Thymus (tissue), 11 donors: ENCODE measurements around the gene RNF43. TPM values are rescaled to one million over a fixed set of nuclear protein-coding genes. Genes with fewer than 3 reads are reported as not detected.
A peak's percentile ranks its signal among the peaks of the same experiment; 100 is the strongest.

ENCODE experiments used
- DNase-seq, 9 donors: peaks; one replicate each; pipeline ENCODE4 v3.0.0-alpha.2; 2013; ENCODE audit warnings: low spot score in 9 of 9, low read depth in 6 of 9, missing footprints in 1 of 9
- H3K27ac ChIP-seq, 2 donors: one replicate each; pipeline ENCODE4 v1.5.1; 2013; ENCODE audit warnings: control low read depth in 1 of 2, low read depth in 1 of 2, low read length in 1 of 2, mild to moderate bottlenecking in 1 of 2, moderate library complexity in 1 of 2
- H3K27me3 ChIP-seq, 2 donors: one replicate each; pipeline ENCODE4 v1.5.1; 2013; ENCODE audit warnings: low read length in 1 of 2; ENCODE audit not compliant: control insufficient read depth in 2 of 2, insufficient read depth in 1 of 2
- H3K36me3 ChIP-seq, 2 donors: one replicate each; pipeline ENCODE4 v1.5.1; 2013; ENCODE audit warnings: low read length in 1 of 2, mild to moderate bottlenecking in 1 of 2, moderate library complexity in 1 of 2; ENCODE audit not compliant: control insufficient read depth in 2 of 2, insufficient read depth in 2 of 2
- H3K4me1 ChIP-seq, 2 donors: one replicate each; pipeline ENCODE4 v1.5.1; 2013; ENCODE audit warnings: low read length in 2 of 2; ENCODE audit not compliant: control insufficient read depth in 2 of 2, insufficient read depth in 2 of 2
- H3K4me3 ChIP-seq, 2 donors: one replicate each; pipeline ENCODE4 v1.5.1; 2013; ENCODE audit warnings: low read length in 2 of 2, control low read depth in 1 of 2, mild to moderate bottlenecking in 1 of 2
- H3K9me3 ChIP-seq, 2 donors: one replicate each; pipeline ENCODE4 v1.5.1; 2013; ENCODE audit warnings: low read length in 1 of 2, mild to moderate bottlenecking in 1 of 2; ENCODE audit not compliant: control insufficient read depth in 2 of 2, insufficient read depth in 1 of 2
- WGBS: extraction: QIAGEN DNeasy Blood & Tissue Kit; methylation state at CpG from one replicate; pipeline ENCODE4 v1.1.7; 2013; 5-methylcytosine and 5-hydroxymethylcytosine counted together
- polyA plus RNA-seq: library from polyadenylated mRNA; stranded (reverse); fragments of 200-250 nt; gene quantifications from one replicate; pipeline ENCODE4 v1.2.3, GENCODE V29; 2013
- total RNA-seq: library from RNA; stranded (reverse); fragments of 120-200 nt; gene quantifications from one replicate; pipeline ENCODE4 v1.2.4, GENCODE V29; 2013
- donor health status: healthy.

Gene RNF43
- total and polyA plus RNA-seq, 2 donors, result 2.2 to 3.4 TPM

DNA sequence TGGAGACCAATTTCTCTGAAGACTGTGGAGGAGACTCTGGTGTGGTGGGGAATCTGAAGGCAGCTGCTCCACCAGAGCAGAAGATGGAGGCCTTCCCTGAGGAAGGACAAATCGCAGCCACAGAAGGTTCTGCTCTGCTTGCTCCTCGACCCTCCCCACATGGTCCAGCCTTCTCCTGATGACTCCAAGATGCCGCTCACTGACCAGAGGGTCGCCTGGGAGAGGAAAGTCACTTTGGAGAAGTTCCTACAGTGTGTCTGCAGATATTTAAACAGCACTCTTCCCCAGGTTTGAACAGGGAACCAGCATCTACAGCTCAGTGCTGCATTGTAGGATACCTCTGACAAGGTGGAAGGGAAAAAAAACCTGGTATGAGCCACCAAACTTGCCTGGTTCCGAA lies 44.3 kb downstream of the RNF43 start:
- H3K27ac ChIP-seq, result no peak overlapping the region
- WGBS, result 97% methylated on average over 5 of the region's 5 CpGs
- H3K9me3 ChIP-seq, result no peaks in the 10 kb centered on the region
- H3K27me3 ChIP-seq, result no peaks in the 10 kb centered on the region
- peaks cover 0 to 22% of the 10 kb centered on the region in 2 donors for H3K4me1 ChIP-seq
- DNase-seq, result no peak
- no peak overlapping the region for H3K4me3 ChIP-seq
- peaks cover 0 to 4% of the 10 kb centered on the region in 2 donors for H3K36me3 ChIP-seq

DNA sequence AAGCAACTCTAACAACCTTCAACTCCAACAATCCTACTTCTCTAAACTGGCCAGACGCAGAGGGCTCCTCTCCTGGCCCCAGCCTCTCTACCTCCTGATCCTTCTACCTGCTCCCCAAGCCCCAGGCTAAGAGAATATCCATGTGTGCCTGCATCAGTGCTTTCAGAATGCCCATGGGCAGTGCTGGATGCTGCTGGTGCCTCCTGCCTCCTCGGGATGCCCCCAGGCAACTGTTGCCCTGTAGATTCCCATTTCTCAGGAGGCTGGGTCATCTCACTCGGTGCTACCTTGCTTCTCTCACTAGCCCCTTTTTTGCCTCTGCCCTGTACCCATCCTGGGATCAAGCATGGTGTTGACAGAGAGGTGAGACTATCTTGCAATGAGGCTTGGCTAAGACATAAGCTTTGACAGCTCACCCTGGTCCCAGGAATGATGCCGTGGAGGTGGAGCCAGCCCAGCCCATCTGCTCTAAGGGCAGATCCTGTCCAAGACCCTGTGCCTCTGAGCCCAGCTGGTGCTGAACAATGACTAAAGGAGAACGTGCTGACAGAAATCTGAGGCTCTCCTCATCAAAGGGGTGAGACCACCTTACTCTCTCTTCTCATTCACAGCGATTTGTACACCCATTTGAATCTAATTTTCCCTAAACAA lies 45.9 kb downstream of the RNF43 start:
- WGBS, result 93% methylated on average over 6 of the region's 6 CpGs
- Histone ChIP-seq H3K27me3 (no peaks in the 10 kb centered on the region), H3K9me3 (no peaks in the 10 kb centered on the region), H3K36me3 (peaks cover 0 to 4% of the 10 kb centered on the region in 2 donors), H3K27ac (no peak overlapping the region), H3K4me3 (no peak overlapping the region), H3K4me1 (peaks cover 1 to 19% of the 10 kb centered on the region in 2 donors)
- no peak for DNase-seq

DNA sequence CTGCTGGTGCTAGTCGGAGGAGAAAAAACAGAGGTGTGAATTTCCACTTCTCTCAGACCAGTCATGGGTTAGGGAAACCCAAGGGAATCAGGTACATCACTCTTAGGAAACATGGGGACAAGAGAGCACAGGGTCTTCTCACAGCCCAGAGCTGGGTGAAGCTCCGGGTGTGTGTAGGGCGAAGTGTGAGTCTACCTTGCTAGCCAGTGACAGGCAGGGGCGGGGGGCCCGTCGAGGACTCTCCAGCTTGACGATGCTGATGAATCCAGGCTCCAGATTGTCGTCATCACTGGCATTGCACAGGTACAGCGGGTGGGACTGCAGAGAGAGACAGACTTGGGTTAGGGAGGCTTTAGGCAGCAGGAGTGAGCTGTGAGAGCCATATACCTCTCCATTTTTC lies 46.6 kb downstream of the RNF43 start:
- peaks cover 8 to 23% of the 10 kb centered on the region in 2 donors for H3K4me1 ChIP-seq
- no peak for DNase-seq
- no peak overlapping the region for H3K27ac ChIP-seq
- 91% methylated on average over 9 of the region's 9 CpGs for WGBS
- no peak overlapping the region for H3K4me3 ChIP-seq
- H3K27me3 ChIP-seq, result no peaks in the 10 kb centered on the region
- peaks cover 0 to 4% of the 10 kb centered on the region in 2 donors for H3K36me3 ChIP-seq
- H3K9me3 ChIP-seq, result no peaks in the 10 kb centered on the region

DNA sequence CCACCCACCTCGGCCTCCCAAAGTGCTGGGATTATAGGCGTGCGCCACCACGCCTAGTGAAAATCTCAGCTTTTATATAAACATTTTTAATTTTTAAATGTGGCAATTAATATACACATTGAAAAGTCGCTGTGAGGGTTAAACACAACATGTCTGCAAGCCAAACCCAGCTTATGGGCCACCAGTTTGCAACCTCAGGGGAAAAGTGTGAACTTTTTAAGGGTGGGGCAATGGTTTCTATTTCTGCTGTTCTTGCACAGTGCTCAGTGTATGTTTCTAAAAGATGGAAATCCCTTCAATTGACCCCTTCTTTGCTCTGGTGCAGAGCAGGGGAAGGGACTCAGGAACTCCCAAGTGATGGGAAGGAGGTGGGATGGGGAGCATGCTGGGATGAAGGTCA lies 47.0 kb downstream of the RNF43 start:
- 97% methylated on average over 5 of the region's 5 CpGs for WGBS
- Histone ChIP-seq H3K36me3 (peaks cover 0 to 4% of the 10 kb centered on the region in 2 donors), H3K4me3 (no peak overlapping the region)

DNA sequence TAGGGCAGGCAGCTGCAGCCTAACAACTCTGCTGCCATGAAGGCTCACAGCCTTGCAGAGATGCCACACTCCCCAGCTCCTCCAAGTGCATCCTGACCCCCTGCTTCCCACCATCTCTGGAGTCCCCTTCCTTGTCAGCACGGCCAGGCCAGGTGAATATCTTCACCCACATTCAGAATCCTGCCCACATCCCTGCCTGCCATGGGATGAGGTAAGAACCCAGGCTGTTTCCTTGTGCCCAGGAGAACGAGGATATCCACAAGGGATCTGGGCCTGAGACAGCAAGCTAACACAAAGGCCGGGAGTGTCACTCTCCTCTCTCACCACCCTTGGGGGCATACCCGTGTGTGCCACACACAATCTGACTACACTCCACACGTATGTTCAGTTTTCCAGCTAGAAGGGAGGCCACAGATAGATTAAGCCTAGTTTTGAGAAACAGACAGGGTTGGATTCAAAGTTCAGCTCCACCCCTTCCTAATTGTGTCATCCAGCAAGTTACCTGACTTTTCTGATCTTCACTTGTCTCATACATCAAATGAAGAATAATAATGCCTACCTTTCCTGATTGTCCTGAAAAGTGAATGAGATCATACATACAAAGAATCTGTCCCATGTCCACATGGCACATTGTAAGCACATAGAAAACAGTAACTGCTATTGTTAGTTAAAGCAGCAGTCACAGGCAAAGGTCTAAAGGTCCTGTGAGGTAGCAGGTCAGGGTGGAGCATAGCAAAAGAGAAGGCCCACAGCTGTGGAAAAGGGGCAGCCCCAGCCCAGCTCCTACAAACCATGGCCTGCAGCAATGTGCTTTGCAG lies 47.9 kb downstream of the RNF43 start:
- DNase-seq, result no peak

More for the DNA sequence above, 47.0 kb downstream of the RNF43 start:
- H3K4me1 ChIP-seq, result peaks cover 11 to 27% of the 10 kb centered on the region in 2 donors
- H3K27me3 ChIP-seq, result no peaks in the 10 kb centered on the region
- no peaks in the 10 kb centered on the region for H3K9me3 ChIP-seq
- no peak overlapping the region for H3K27ac ChIP-seq
- DNase-seq, result no peak

DNA sequence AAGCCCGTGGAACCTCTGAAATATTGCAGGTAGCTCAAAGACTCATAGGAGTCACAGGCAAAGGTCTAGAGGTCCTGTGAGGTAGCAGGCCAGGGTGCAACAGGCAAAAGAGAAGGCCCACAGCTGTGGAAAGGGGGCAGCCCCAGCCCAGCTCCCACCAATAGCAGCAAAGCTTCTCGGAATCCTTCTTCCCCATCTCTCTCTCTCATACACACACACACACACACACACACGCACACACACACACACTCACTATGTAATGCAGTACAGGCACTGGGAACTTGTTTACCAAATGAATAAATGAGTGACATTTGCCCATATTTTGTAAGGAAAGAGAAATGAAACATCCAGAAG lies 48.5 kb downstream of the RNF43 start:
- H3K36me3 ChIP-seq, result peaks cover 0 to 4% of the 10 kb centered on the region in 2 donors
- 94% methylated on average over 3 of the region's 3 CpGs for WGBS
- no peaks in the 10 kb centered on the region for H3K27me3 ChIP-seq
- peaks cover 11 to 40% of the 10 kb centered on the region in 2 donors for H3K4me1 ChIP-seq
- peak in 1 of 9 donors; percentile 18 for DNase-seq
- no peak overlapping the region for H3K27ac ChIP-seq
- H3K9me3 ChIP-seq, result no peaks in the 10 kb centered on the region
- no peak overlapping the region for H3K4me3 ChIP-seq

More for the DNA sequence above, 47.9 kb downstream of the RNF43 start:
- Histone ChIP-seq H3K4me1 (peaks cover 11 to 34% of the 10 kb centered on the region in 2 donors), H3K9me3 (no peaks in the 10 kb centered on the region), H3K27ac (no peak overlapping the region), H3K4me3 (no peak overlapping the region), H3K27me3 (no peaks in the 10 kb centered on the region), H3K36me3 (peaks cover 0 to 4% of the 10 kb centered on the region in 2 donors)
- WGBS, result 94% methylated on average over 5 of the region's 5 CpGs

Other genes with a start within 250 kb of the RNF43 start
- 14.9 TPM for gene EPX, start 224.8 kb downstream of the RNF43 start, total RNA-seq
- 1.3 TPM for gene EPX, start 224.8 kb downstream of the RNF43 start, polyA plus RNA-seq
- 11.9 TPM for gene MKS1, start 198.3 kb downstream of the RNF43 start, total RNA-seq
- 12.5 TPM for gene MKS1, start 198.3 kb downstream of the RNF43 start, polyA plus RNA-seq
- 0.09 TPM for gene LPO, start 178.9 kb downstream of the RNF43 start, total RNA-seq
- 0.23 TPM for gene LPO, start 178.9 kb downstream of the RNF43 start, polyA plus RNA-seq
- 27.3 TPM for gene MPO, start 136.6 kb downstream of the RNF43 start, total RNA-seq
- gene MPO, start 136.6 kb downstream of the RNF43 start, polyA plus RNA-seq, result 5.6 TPM
- 12.1 TPM for gene TSPOAP1, start 88.7 kb downstream of the RNF43 start, total RNA-seq
- gene TSPOAP1, start 88.7 kb downstream of the RNF43 start, polyA plus RNA-seq, result 45.2 TPM
- gene SUPT4H1, start 65.3 kb downstream of the RNF43 start, total RNA-seq, result 119 TPM
- 103 TPM for gene SUPT4H1, start 65.3 kb downstream of the RNF43 start, polyA plus RNA-seq
- gene HSF5, start 70.9 kb upstream of the RNF43 start, total RNA-seq, result 0.90 TPM
- gene HSF5, start 70.9 kb upstream of the RNF43 start, polyA plus RNA-seq, result 0.91 TPM
- 28.0 TPM for gene MTMR4, start 97.1 kb upstream of the RNF43 start, total RNA-seq
- gene MTMR4, start 97.1 kb upstream of the RNF43 start, polyA plus RNA-seq, result 17.0 TPM